SKM-1 (cell line): ENCODE data around the gene CELF5.
"Not testable (repeated sequence)": the region's sequence is repeated elsewhere in the genome, so short reads cannot be mapped to it uniquely, and the experiment has no call there.

Experiments used
- DNase-seq: peaks from one replicate; lab custom pipeline; 2025; ENCODE audit not compliant: unreplicated experiment; lab: John Stamatoyannopoulos, UW

CELF5 gene

GRCh38 chr19:3340340-3340739, 115.9 kb downstream of the CELF5 start:
- DNase-seq = no peak

- DNase-seq = no peak
These were observed 117.8 kb downstream of the CELF5 start for GRCh38 chr19:3342246-3342645.

GRCh38 chr19:3342962-3343361, 118.5 kb downstream of the CELF5 start:
- DNase-seq = not testable (repeated sequence)

- DNase-seq = peak; percentile 43
These were observed 119.4 kb downstream of the CELF5 start for GRCh38 chr19:3343619-3344502.

- DNase-seq = no peak
These were observed 120.4 kb downstream of the CELF5 start for GRCh38 chr19:3344608-3345598.

- DNase-seq = no peak
These were observed 121.5 kb downstream of the CELF5 start for GRCh38 chr19:3345850-3346460.
